A549 (cell line): ENCODE results near the gene ITSN1. TPM values are rescaled to one million over a fixed set of nuclear protein-coding genes. Genes with fewer than 3 reads are reported as not detected.

Experiments used
- ATAC-seq, 2 experiments: fragments of 200-7000 bp in 1 of 2; fragments of >200 bp in 1 of 2; cut with Nextera tagmentation in 1 of 2; cut with Tn5 transposase in 1 of 2; 3 replicates each; pipeline versions ENCODE4 v1.8.0 to v1.9.1; 2018 to 2020; ENCODE audit warnings: mild to moderate bottlenecking in 1 of 2, moderate library complexity in 1 of 2
- CTCF ChIA-PET: fragments of 300-600 bp; sonication (Branson Sonifier 250); formaldehyde crosslinking; extraction: SDS; loops from one replicate; lab custom pipeline; 2021; ENCODE audit warnings: antibody characterized with exemption, inconsistent platforms; lab: Yijun Ruan, JAX
- POLR2A ChIA-PET: fragments of 350-600 bp; formaldehyde crosslinking; extraction: SDS; loops from one replicate; lab custom pipeline; 2021; ENCODE audit warnings: antibody characterized with exemption, inconsistent platforms; lab: Yijun Ruan, JAX
- DNase-seq, 2 experiments: peaks; one replicate each; pipeline versions ENCODE4 v3.0.0 to v3.0.0-alpha.2; 2011 to 2016; ENCODE audit warnings: low read depth in 1 of 2, low spot score in 1 of 2
- FAIRE-seq: peaks from 2 replicates; lab custom pipeline; 2011; peaks lifted over from hg19 to GRCh38; lab: Jason Lieb, UNC
- H3K27ac ChIP-seq, 2 experiments: fragments of >200 bp; sonication (Bioruptor Twin); formaldehyde crosslinking; 3 replicates each; pipeline ENCODE4 v1.5.1; 2016 to 2017
- H3K4me1 ChIP-seq: fragments of >200 bp; sonication (Bioruptor Twin); formaldehyde crosslinking; 3 replicates; pipeline ENCODE4 v1.6.1; 2016
- H3K4me2 ChIP-seq: fragments of >200 bp; sonication (Bioruptor Twin); formaldehyde crosslinking; 3 replicates; pipeline ENCODE4 v1.6.1; 2016
- H3K4me3 ChIP-seq: fragments of >200 bp; sonication (Bioruptor Twin); formaldehyde crosslinking; 3 replicates; pipeline ENCODE4 v1.5.1; 2016
- H3K9me3 ChIP-seq: fragments of >200 bp; sonication (Bioruptor Twin); formaldehyde crosslinking; 3 replicates; pipeline ENCODE4 v1.6.1; 2016
- BCL3 ChIP-seq: fragments of >200 bp; sonication (Bioruptor Twin); formaldehyde crosslinking; IDR thresholded peaks from 3 replicates; pipeline ENCODE4 v1.6.1; 2016
- BHLHE40 ChIP-seq: IDR thresholded peaks from 2 replicates; pipeline ENCODE4 v1.6.1; 2012; ENCODE audit warnings: low read depth, low read length, inconsistent platforms
- CBX2 ChIP-seq: fragments of 200-600 bp; sonication (generic); IDR thresholded peaks from 2 replicates; pipeline ENCODE4 v1.6.1; 2016; ENCODE audit warnings: low read depth, mild to moderate bottlenecking, borderline replicate concordance
- CBX8 ChIP-seq: fragments of 200-600 bp; sonication (generic); IDR thresholded peaks from 2 replicates; pipeline ENCODE4 v1.6.1; 2016
- CEBPB ChIP-seq, 2 experiments: fragments of >200 bp in 1 of 2; sonication (Bioruptor Twin) in 1 of 2; formaldehyde crosslinking in 1 of 2; IDR thresholded peaks; 2 replicates each; pipeline ENCODE4 v1.6.1; 2012 to 2016
- CHD2 ChIP-seq: fragments of 150-350 bp; IDR thresholded peaks from 2 replicates; pipeline ENCODE4 v1.6.1; 2014; ENCODE audit warnings: low read length; ENCODE audit not compliant: partially characterized antibody
- E2F6 ChIP-seq: IDR thresholded peaks from 2 replicates; pipeline ENCODE4 v1.6.1; 2012; ENCODE audit warnings: low read depth, borderline replicate concordance
- EHF ChIP-seq: fragments of 250-450 bp; sonication (Bioruptor Pico); IDR thresholded peaks from 2 replicates; pipeline ENCODE4 v1.5.0; 2020; ENCODE audit warnings: mild to moderate bottlenecking
- EP300 ChIP-seq, 2 experiments: fragments of >200 bp; sonication (Bioruptor Twin); formaldehyde crosslinking; IDR thresholded peaks; 2 replicates in 1 of 2; 3 replicates in 1 of 2; pipeline ENCODE4 v1.6.1; 2016 to 2017
- ESRRA ChIP-seq: fragments of 150-350 bp; IDR thresholded peaks from 2 replicates; pipeline ENCODE4 v1.6.1; 2014; ENCODE audit warnings: mild to moderate bottlenecking, low read length, borderline replicate concordance
- FOSL2 ChIP-seq, 2 experiments: fragments of 450-650 bp in 1 of 2; fragments of >200 bp in 1 of 2; sonication (Bioruptor Twin) in 1 of 2; formaldehyde crosslinking; IDR thresholded peaks; 2 replicates each; pipeline versions ENCODE4 v1.5.0 to v1.6.1; 2016 to 2020; ENCODE audit warnings: mild to moderate bottlenecking in 1 of 2, moderate library complexity in 1 of 2
- FOXS1 ChIP-seq: fragments of 250-450 bp; sonication (Bioruptor Pico); IDR thresholded peaks from 2 replicates; pipeline ENCODE4 v1.5.0; 2020; ENCODE audit warnings: mild to moderate bottlenecking, moderate library complexity
- GATA3 ChIP-seq: IDR thresholded peaks from 2 replicates; pipeline ENCODE4 v1.6.1; 2012; ENCODE audit warnings: borderline replicate concordance
- HDAC2 ChIP-seq: fragments of 200-600 bp; sonication (generic); IDR thresholded peaks from 2 replicates; pipeline ENCODE4 v1.6.1; 2016
- HEYL ChIP-seq: fragments of 250-450 bp; sonication (Bioruptor Pico); IDR thresholded peaks from 2 replicates; pipeline ENCODE4 v1.8.0; 2021; ENCODE audit warnings: mild to moderate bottlenecking, moderate library complexity
- HOXA7 ChIP-seq: fragments of 250-450 bp; sonication (Bioruptor Pico); IDR thresholded peaks from 2 replicates; pipeline ENCODE4 v1.5.0; 2020; ENCODE audit warnings: mild to moderate bottlenecking, moderate library complexity
- HOXB5 ChIP-seq: fragments of 250-450 bp; sonication (Bioruptor Pico); IDR thresholded peaks from 2 replicates; pipeline ENCODE4 v1.5.0; 2020; ENCODE audit warnings: mild to moderate bottlenecking, moderate library complexity
- JUN ChIP-seq, 2 experiments: fragments of >200 bp; sonication (Bioruptor Twin); formaldehyde crosslinking; IDR thresholded peaks; 2 replicates in 1 of 2; 3 replicates in 1 of 2; pipeline ENCODE4 v1.6.1; 2016 to 2017
- KDM1A ChIP-seq: fragments of 200-600 bp; sonication (generic); IDR thresholded peaks from 2 replicates; pipeline ENCODE4 v1.6.1; 2016; ENCODE audit warnings: low read depth, mild to moderate bottlenecking
- MAX ChIP-seq: IDR thresholded peaks from 2 replicates; pipeline ENCODE4 v1.6.1; 2012
- PBX3 ChIP-seq: IDR thresholded peaks from 2 replicates; pipeline ENCODE4 v1.6.1; 2012
- PHF8 ChIP-seq: fragments of 200-600 bp; sonication (generic); IDR thresholded peaks from 2 replicates; pipeline ENCODE4 v1.6.1; 2016; ENCODE audit warnings: low read depth, mild to moderate bottlenecking, antibody characterized with exemption, moderate library complexity, borderline replicate concordance
- POLR2A ChIP-seq: IDR thresholded peaks from 2 replicates; pipeline ENCODE4 v1.6.1; 2012; ENCODE audit warnings: mild to moderate bottlenecking, low read length
- POLR2AphosphoS2 ChIP-seq: conservative IDR thresholded peaks from 2 replicates; pipeline ENCODE4 v1.6.1; 2012; ENCODE audit warnings: low read length, improper control_type of control experiment, inconsistent platforms
- RARB ChIP-seq: fragments of 250-450 bp; sonication (Bioruptor Pico); IDR thresholded peaks from 2 replicates; pipeline ENCODE4 v1.8.0; 2021; ENCODE audit warnings: mild to moderate bottlenecking, moderate library complexity
- RFX5 ChIP-seq: fragments of 450-650 bp; IDR thresholded peaks from 2 replicates; pipeline ENCODE4 v1.7.1; 2014; ENCODE audit warnings: antibody characterized with exemption, mild to moderate bottlenecking, moderate library complexity
- SREBF2 ChIP-seq: fragments of 450-650 bp; IDR thresholded peaks from 2 replicates; pipeline ENCODE4 v1.6.1; 2014; ENCODE audit warnings: mild to moderate bottlenecking, moderate library complexity
- TFCP2L1 ChIP-seq: fragments of 250-450 bp; sonication (Bioruptor Pico); IDR thresholded peaks from 2 replicates; pipeline ENCODE4 v1.5.0; 2021; ENCODE audit warnings: mild to moderate bottlenecking
- WGBS: methylation state at CpG from one replicate; pipeline ENCODE4 v1.1.6; 2017; ENCODE audit errors: missing lambda C conversion rate; 5-methylcytosine and 5-hydroxymethylcytosine counted together
- polyA minus RNA-seq: library from RNA; depleted of rRNA, polyadenylated mRNA; stranded (reverse); fragments of >200 nt; gene quantifications from 2 replicates; pipeline ENCODE4 v1.2.3, GENCODE V29; 2011; rRNA and poly(A)+ RNA removed
- polyA plus RNA-seq, 4 experiments: library from polyadenylated mRNA; depleted of rRNA in 3 of 4; stranded (reverse); fragments of >200 nt; fragmentation: RNase III in 1 of 4; extraction: RNeasy Plus Mini Kit Qiagen cat#74134 plus additional on column Dnase treatment in 1 of 4; gene quantifications; 2 replicates in 3 of 4; 3 replicates in 1 of 4; pipeline ENCODE4 v1.2.3, GENCODE V29; 2011 to 2017

ITSN1 gene
- polyA plus RNA-seq (2011; rRNA removed), result 23.7 and 24.4 TPM in 2 replicates
- 20.2 and 23.8 TPM in 2 replicates for polyA plus RNA-seq (2012; cell fraction: cytosol; rRNA removed)
- polyA plus RNA-seq (2012; cell fraction: nucleus; rRNA removed), result 28.0 and 32.0 TPM in 2 replicates
- 15.2 to 17.0 TPM (median 16.7 TPM) in 3 replicates for polyA plus RNA-seq (2017; fragmentation: RNase III; extraction: RNeasy Plus Mini Kit Qiagen cat#74134 plus additional on column Dnase treatment)
- 24.1 and 28.0 TPM in 2 replicates for polyA minus RNA-seq

- H3K4me3 ChIP-seq, result peak within 1 kb of the TSS; percentile 100
- peak within 1 kb of the TSS; percentile 91 for H3K4me2 ChIP-seq
- H3K4me1 ChIP-seq, result peaks cover 28% of the 10 kb centered on the region
- H3K9me3 ChIP-seq, result no peaks in the 10 kb centered on the region
- ChIA-PET CTCF (no interaction called here), POLR2A (interaction anchor here (0.5 kb wide), 1 partner anchor 21 kb away, joined by 4 read pairs; no protein-coding TSS in a partner anchor)
- WGBS, result under 1% methylated on average over 35 of the region's 71 CpGs
- no peak for FAIRE-seq
- DNase-seq, result peak; percentile 79 to 98
- peak; percentile 86 to 92 for ATAC-seq
- 0 out of 5 replicates have a peak, but pooled peaks of 1 of the 2 experiments have one; percentile 20 for TF ChIP-seq JUN (IDR thresholded peaks at IDR 0.05)
- no peak; the same call in 1 of the 2 replicates for TF ChIP-seq PBX3
- TF ChIP-seq PHF8, result no peak; the same call in 1 of the 2 replicates
- TF ChIP-seq GATA3, result peak; percentile 56
- TF ChIP-seq FOXS1 (CRISPR knock-in tag), result no peak
- no peak for TF ChIP-seq CBX2
- TF ChIP-seq E2F6, result peak; percentile 62
- TF ChIP-seq FOSL2 (IDR thresholded peaks at IDR 0.05), result no peak
- TF ChIP-seq FOSL2 (CRISPR knock-in tag; IDR thresholded peaks at IDR 0.05), result no peak
- no peak for TF ChIP-seq HOXA7
- TF ChIP-seq POLR2A, result peak; percentile 79
- TF ChIP-seq MAX, result peak; percentile 34; the same call in 1 of the 2 replicates
- peak within 1 kb of the TSS; percentile 96 to 98 for H3K27ac ChIP-seq
These were observed at the start of gene ITSN1 for GRCh38 chr21:33642027-33642895. ITSN1 (plus strand) TSS chr21:33642501; CDS start chr21:33718829, 76,328 bp downstream.

- TF ChIP-seq EP300 (IDR thresholded peaks at IDR 0.05), result no peak
- DNase-seq (no peak), FAIRE-seq (no peak), ATAC-seq (no peak)
- ChIA-PET CTCF (interaction anchor here (1.2 kb wide), 2 partner anchors 9 to 87 kb away, joined by 3 to 4 read pairs; no protein-coding TSS in a partner anchor), POLR2A (no interaction called here)
- 93% methylated on average over 1 of the region's 1 CpG for WGBS
- H3K4me1 ChIP-seq, result no peaks in the 10 kb centered on the region
- H3K4me3 ChIP-seq, result no peak overlapping the region
- no peaks in the 10 kb centered on the region for H3K9me3 ChIP-seq
- no peak overlapping the region for H3K27ac ChIP-seq
- H3K4me2 ChIP-seq, result no peak overlapping the region
These were observed 44.2 kb upstream of the ITSN1 start for GRCh38 chr21:33598051-33598450.

- H3K27ac ChIP-seq, result no peak overlapping the region
- no peak for TF ChIP-seq SREBF2
- no peak for TF ChIP-seq BHLHE40
- TF ChIP-seq JUN (IDR thresholded peaks at IDR 0.05), result no peak
- no peak for TF ChIP-seq KDM1A
- TF ChIP-seq CBX8, result no peak
- TF ChIP-seq EHF (CRISPR knock-in tag), result no peak
- TF ChIP-seq EP300 (IDR thresholded peaks at IDR 0.05), result no peak
- no peak for TF ChIP-seq RARB (CRISPR knock-in tag)
- TF ChIP-seq HOXB5 (CRISPR knock-in tag), result no peak
- no peak for TF ChIP-seq ESRRA
- TF ChIP-seq CEBPB (IDR thresholded peaks at IDR 0.05), result no peak
- TF ChIP-seq POLR2AphosphoS2, result no peak
- TF ChIP-seq BCL3, result no peak
- no peak for TF ChIP-seq MAX
- no peak for TF ChIP-seq TFCP2L1 (CRISPR knock-in tag)
- no peak for TF ChIP-seq CHD2
- TF ChIP-seq HDAC2, result no peak
- TF ChIP-seq RFX5, result no peak
- no peak for TF ChIP-seq HEYL (CRISPR knock-in tag)
- H3K4me3 ChIP-seq, result no peak overlapping the region
- DNase-seq (no peak), FAIRE-seq (no peak), ATAC-seq (no peak)
- POLR2A ChIA-PET, result no interaction called here
- H3K4me1 ChIP-seq, result no peaks in the 10 kb centered on the region
- H3K4me2 ChIP-seq, result no peak overlapping the region
- H3K9me3 ChIP-seq, result no peaks in the 10 kb centered on the region
- CTCF ChIA-PET, result no interaction called here
- 97% methylated on average over 1 of the region's 1 CpG for WGBS
These were observed 33.7 kb upstream of the ITSN1 start for GRCh38 chr21:33608559-33608958.
